Activated T-cell treated with anti-CD3 and anti-CD28 coated beads for 4 hours (primary cell): ENCODE results near the gene R3HCC1L.

Experiments used
- DNase-seq: peaks from one replicate; pipeline ENCODE4 v3.0.0-alpha.2; 2020

The R3HCC1L gene

GRCh38 chr10:98134431-98135221 is at the start of gene R3HCC1L:
TSS of gene R3HCC1L (plus strand) at chr10:98134657. CDS start at chr10:98208115, 73,458 bp downstream.
- peak; percentile 93 for DNase-seq

- DNase-seq = no peak
These were observed 49.2 kb upstream of the R3HCC1L start for GRCh38 chr10:98085238-98085637.

- DNase-seq = no peak
These were observed 47.4 kb upstream of the R3HCC1L start for GRCh38 chr10:98086837-98087708.

GRCh38 chr10:98088186-98088971 is 46.1 kb upstream of the R3HCC1L start:
- DNase-seq = no peak

- DNase-seq = no peak
These were observed 43.6 kb upstream of the R3HCC1L start for GRCh38 chr10:98090822-98091221.

GRCh38 chr10:98096316-98096715 is 38.1 kb upstream of the R3HCC1L start:
- no peak for DNase-seq

GRCh38 chr10:98096731-98097130 is 37.7 kb upstream of the R3HCC1L start:
- no peak for DNase-seq

GRCh38 chr10:98097175-98097574 is 37.3 kb upstream of the R3HCC1L start:
- no peak for DNase-seq

GRCh38 chr10:98097616-98098015 is 36.8 kb upstream of the R3HCC1L start:
- no peak for DNase-seq

- no peak for DNase-seq
These were observed 36.2 kb upstream of the R3HCC1L start for GRCh38 chr10:98098247-98098646.

GRCh38 chr10:98100476-98100875 is 34.0 kb upstream of the R3HCC1L start:
- DNase-seq = no peak

- DNase-seq = no peak
These were observed 33.1 kb upstream of the R3HCC1L start for GRCh38 chr10:98101366-98101765.

GRCh38 chr10:98104125-98104524 is 30.3 kb upstream of the R3HCC1L start:
- no peak for DNase-seq

GRCh38 chr10:98106531-98106930 is 27.9 kb upstream of the R3HCC1L start:
- DNase-seq = no peak

- DNase-seq = no peak
These were observed 26.6 kb upstream of the R3HCC1L start for GRCh38 chr10:98107644-98108430.

- DNase-seq = no peak
These were observed 24.1 kb upstream of the R3HCC1L start for GRCh38 chr10:98110356-98110755.

GRCh38 chr10:98115031-98115787 is 19.2 kb upstream of the R3HCC1L start:
- DNase-seq = no peak

- no peak for DNase-seq
These were observed 14.6 kb upstream of the R3HCC1L start for GRCh38 chr10:98119891-98120290.

- no peak for DNase-seq
These were observed 8.4 kb upstream of the R3HCC1L start for GRCh38 chr10:98125940-98126631.

GRCh38 chr10:98128802-98129201 is 5.7 kb upstream of the R3HCC1L start:
- DNase-seq = no peak

- DNase-seq = no peak
These were observed 2.8 kb upstream of the R3HCC1L start for GRCh38 chr10:98131619-98132018.
